Lower lobe of right lung (tissue), 2 donors: Measurements from ENCODE around the gene TTLL11. TPM values are rescaled to one million over a fixed set of nuclear protein-coding genes. Genes with fewer than 3 reads are reported as not detected.
A peak's percentile ranks its signal among the peaks of the same experiment; 100 is the strongest.
"Not testable (repeated sequence)": the region's sequence is repeated elsewhere in the genome, so short reads cannot be mapped to it uniquely, and the experiment has no call there.

Source experiments
- ATAC-seq, 2 donors: fragments of 200-7000 bp; cut with Tn5 transposase; one replicate each; pipeline ENCODE4 v1.9.1; 2020 to 2022; ENCODE audit warnings: mild to moderate bottlenecking in 2 of 2, moderate library complexity in 2 of 2
- DNase-seq: peaks from one replicate; pipeline ENCODE4 v3.0.0-alpha.2; 2020
- H3K27ac ChIP-seq: fragments of 200-600 bp; one replicate; pipeline ENCODE4 v1.8.0; 2022
- H3K27me3 ChIP-seq: fragments of 200-600 bp; one replicate; pipeline ENCODE4 v1.8.0; 2022; ENCODE audit warnings: low read depth
- H3K36me3 ChIP-seq: fragments of 200-600 bp; one replicate; pipeline ENCODE4 v1.8.0; 2022; ENCODE audit warnings: mild to moderate bottlenecking
- H3K4me1 ChIP-seq: fragments of 200-600 bp; one replicate; pipeline ENCODE4 v1.8.0; 2022
- H3K4me3 ChIP-seq: fragments of 200-600 bp; one replicate; pipeline ENCODE4 v1.8.0; 2022; ENCODE audit warnings: mild to moderate bottlenecking
- H3K9me3 ChIP-seq: fragments of 200-600 bp; one replicate; pipeline ENCODE4 v1.8.0; 2022
- CTCF ChIP-seq: fragments of 200-600 bp; IDR thresholded peaks from one replicate; pipeline ENCODE4 v1.8.0; 2022; ENCODE audit warnings: antibody characterized with exemption, mild to moderate bottlenecking
- intact Hi-C: fragments of 100-400 bp; cut with DNase I; formaldehyde crosslinking; loops from one replicate; pipeline ENCODE4 v1.11.0; 2022
- total RNA-seq: library from RNA; stranded (reverse); fragmentation: NEBNext Ultra II Directional; extraction: Animal tissue kit (Norgen Biotek cat#: 25700); gene quantifications from one replicate; pipeline ENCODE4 v1.2.1, GENCODE V29; 2021
- donor health status: DM: no; HTN: yes; CAD: no; lungs with severe emphysema.

TTLL11 gene
- total RNA-seq, 1 donor from 2014 or later = 11.7 TPM

GRCh38 chr9:121896545-121896943, 196.6 kb downstream of the TTLL11 start:
- Histone ChIP-seq H3K4me1 (no peaks in the 10 kb centered on the region), H3K27ac (no peak overlapping the region), H3K36me3 (no peaks in the 10 kb centered on the region), H3K27me3 (no peaks in the 10 kb centered on the region), H3K9me3 (no peaks in the 10 kb centered on the region), H3K4me3 (no peak overlapping the region)
- ATAC-seq (no peak), DNase-seq (no peak)
- TF ChIP-seq CTCF = no peak
- intact Hi-C loops = no loop called here

GRCh38 chr9:121895818-121896544, 197.1 kb downstream of the TTLL11 start:
- H3K27ac ChIP-seq = no peak overlapping the region
- DNase-seq (no peak), ATAC-seq (peak in 1 of 2 donors; percentile 68)
- no peaks in the 10 kb centered on the region for H3K9me3 ChIP-seq
- intact Hi-C loops = no loop called here
- no peaks in the 10 kb centered on the region for H3K36me3 ChIP-seq
- H3K4me3 ChIP-seq = no peak overlapping the region
- TF ChIP-seq CTCF = no peak
- H3K27me3 ChIP-seq = no peaks in the 10 kb centered on the region
- no peaks in the 10 kb centered on the region for H3K4me1 ChIP-seq

- no peaks in the 10 kb centered on the region for H3K4me1 ChIP-seq
- no peak overlapping the region for H3K4me3 ChIP-seq
- TF ChIP-seq CTCF = no peak
- no peaks in the 10 kb centered on the region for H3K36me3 ChIP-seq
- no peaks in the 10 kb centered on the region for H3K27me3 ChIP-seq
- DNase-seq (no peak), ATAC-seq (no peak)
- no peak overlapping the region for H3K27ac ChIP-seq
- H3K9me3 ChIP-seq = no peaks in the 10 kb centered on the region
- intact Hi-C loops = no loop called here
Measured at GRCh38 chr9:121895358-121895757, 197.8 kb downstream of the TTLL11 start.

GRCh38 chr9:121894380-121894779, 198.7 kb downstream of the TTLL11 start:
- H3K4me3 ChIP-seq, H3K27ac ChIP-seq, ATAC-seq, H3K4me1 ChIP-seq, H3K27me3 ChIP-seq, intact Hi-C loops, DNase-seq, H3K9me3 ChIP-seq, H3K36me3 ChIP-seq: not testable (repeated sequence)

- ATAC-seq (no peak), DNase-seq (no peak)
- H3K36me3 ChIP-seq = no peaks in the 10 kb centered on the region
- no peaks in the 10 kb centered on the region for H3K27me3 ChIP-seq
- no peaks in the 10 kb centered on the region for H3K4me1 ChIP-seq
- intact Hi-C loops = no loop called here
- no peak overlapping the region for H3K4me3 ChIP-seq
- H3K9me3 ChIP-seq = no peaks in the 10 kb centered on the region
- no peak overlapping the region for H3K27ac ChIP-seq
- TF ChIP-seq CTCF = no peak
Measured at GRCh38 chr9:121893786-121894185, 199.3 kb downstream of the TTLL11 start.

- no peaks in the 10 kb centered on the region for H3K27me3 ChIP-seq
- H3K4me1 ChIP-seq = no peaks in the 10 kb centered on the region
- DNase-seq (no peak), ATAC-seq (no peak)
- H3K27ac ChIP-seq = no peak overlapping the region
- H3K9me3 ChIP-seq = no peaks in the 10 kb centered on the region
- H3K4me3 ChIP-seq = no peak overlapping the region
- no peak for TF ChIP-seq CTCF
- intact Hi-C loops = no loop called here
- H3K36me3 ChIP-seq = no peaks in the 10 kb centered on the region
Measured at GRCh38 chr9:121892706-121893105, 200.4 kb downstream of the TTLL11 start.
